Panc1 (cell line): ENCODE results near the gene TAF6. TPM values are rescaled to one million over a fixed set of nuclear protein-coding genes. Genes with fewer than 3 reads are reported as not detected.

Source experiments
- ATAC-seq: fragments of 200-7000 bp; cut with Tn5 transposase; 2 replicates; pipeline ENCODE4 v1.9.1; 2020; ENCODE audit warnings: mild to moderate bottlenecking, moderate library complexity
- BruUV-seq: library from RNA; stranded (reverse); fragments of 400-500 nt; replicated peaks from 2 replicates; lab custom pipeline; 2021; lab: Mats Ljungman, UMichigan
- CTCF ChIA-PET: fragments of 300-600 bp; sonication (Branson Sonifier 250); formaldehyde crosslinking; loops from one replicate; lab custom pipeline; 2022; ENCODE audit warnings: antibody characterized with exemption; lab: Charles Lee
- POLR2A ChIA-PET: fragments of 300-600 bp; sonication (Branson Sonifier 250); formaldehyde crosslinking; loops from one replicate; lab custom pipeline; 2022; ENCODE audit warnings: antibody characterized with exemption; lab: Charles Lee
- DNase-seq: peaks from one replicate; pipeline ENCODE4 v3.0.0-alpha.2; 2010; ENCODE audit warnings: low read depth, low spot score
- H3K27ac ChIP-seq: 2 replicates; pipeline ENCODE4 v1.5.1; 2011; ENCODE audit warnings: mild to moderate bottlenecking, low read length, inconsistent platforms
- H3K27me3 ChIP-seq: fragments of 200-500 bp; sonication (Bioruptor generic); 2 replicates; pipeline ENCODE4 v1.6.0; 2014; ENCODE audit warnings: low read length, inconsistent platforms; ENCODE audit not compliant: control insufficient read depth, insufficient read depth
- H3K36me3 ChIP-seq: fragments of 200-500 bp; sonication (Bioruptor generic); 2 replicates; pipeline ENCODE4 v1.5.1; 2014; ENCODE audit warnings: inconsistent platforms, mild to moderate bottlenecking, low read length, moderate library complexity; ENCODE audit not compliant: control insufficient read depth, insufficient read depth
- H3K4me1 ChIP-seq: 2 replicates; pipeline ENCODE4 v1.5.1; 2011; ENCODE audit warnings: inconsistent platforms, mild to moderate bottlenecking, low read length, moderate library complexity; ENCODE audit not compliant: control insufficient read depth, insufficient read depth
- H3K4me3 ChIP-seq, 2 experiments: 2 replicates each; pipeline ENCODE4 v1.5.1; 2011 to 2012; ENCODE audit warnings: low read depth in 2 of 2, low read length in 2 of 2, mild to moderate bottlenecking in 2 of 2, inconsistent platforms in 1 of 2, moderate library complexity in 1 of 2
- H3K9me3 ChIP-seq: fragments of 200-500 bp; sonication (Bioruptor generic); 2 replicates; pipeline ENCODE4 v1.5.1; 2014; ENCODE audit warnings: low read depth, mild to moderate bottlenecking, inconsistent platforms, low read length, moderate library complexity; ENCODE audit not compliant: control insufficient read depth, insufficient read depth
- POLR2AphosphoS5 ChIP-seq: IDR thresholded peaks from 2 replicates; pipeline ENCODE4 v1.6.1; 2012; ENCODE audit warnings: mild to moderate bottlenecking, low read depth, low read length, moderate library complexity
- SIN3A ChIP-seq: IDR thresholded peaks from 2 replicates; pipeline ENCODE4 v1.6.1; 2012; ENCODE audit warnings: low read depth, mild to moderate bottlenecking, low read length, moderate library complexity, borderline replicate concordance; ENCODE audit not compliant: insufficient read depth
- TCF7L2 ChIP-seq: IDR thresholded peaks from 2 replicates; pipeline ENCODE4 v1.6.1; 2011; ENCODE audit warnings: mild to moderate bottlenecking, low read depth, low read length, inconsistent platforms
- in situ Hi-C: cut with HindIII; loops from 2 replicates; pipeline ENCODE4 v1.10.0; 2016; ENCODE audit warnings: low sequenced_read_pairs, low pct_unique_long_range_greater_than_20kb
- intact Hi-C: fragments of 100-400 bp; cut with micrococcal nuclease; formaldehyde crosslinking; loops from one replicate; pipeline ENCODE4 v1.10.0; 2022; ENCODE audit not compliant: unreplicated experiment
- total RNA-seq: library from RNA; stranded (reverse); gene quantifications from one replicate; pipeline ENCODE4 v1.2.1, GENCODE V29; 2021; ENCODE audit not compliant: unreplicated experiment
- TF ChIP-seq, protein P1 (sequence below), 2 experiments: IDR thresholded peaks; 2 replicates each; pipeline ENCODE4 v1.6.1; 2011 to 2012; ENCODE audit warnings: low read depth in 2 of 2, control low read depth in 1 of 2, low read length in 1 of 2, mild to moderate bottlenecking in 1 of 2, moderate library complexity in 1 of 2; ENCODE audit not compliant: insufficient read depth in 1 of 2
- TF ChIP-seq, protein P2 (sequence below): fragments of 450-650 bp; IDR thresholded peaks from 2 replicates; pipeline ENCODE4 v1.5.1; 2017; ENCODE audit warnings: mild to moderate bottlenecking

The TAF6 gene
- total RNA-seq, 1 experiment from 2014 or later: 92.3 TPM

GRCh38 chr7:100158229-100159098 is 39.3 kb upstream of the TAF6 start, which contains the start of gene TRAPPC14:
Gene TRAPPC14 (minus strand): TSS chr7:100158723. CDS start chr7:100158499, 224 bp downstream.
- no TSS peak for BruUV-seq
- Histone ChIP-seq H3K27me3 (no peaks in the 10 kb centered on the region), H3K4me1 (peaks cover 38% of the 10 kb centered on the region), H3K4me3 (peak within 1 kb of the TSS; percentile 78 to 91), H3K27ac (peak within 1 kb of the TSS; percentile 81), H3K36me3 (peaks cover 6% of the 10 kb centered on the region), H3K9me3 (no peaks in the 10 kb centered on the region)
- in situ Hi-C loops (no loop called here), intact Hi-C loops (no loop called here)
- ATAC-seq: peak; percentile 83
- POLR2A ChIA-PET: interaction anchor here (0.7 kb wide), 1 partner anchor 81 kb away, joined by 6 read pairs; no protein-coding TSS in a partner anchor
- CTCF ChIA-PET: no interaction called here
- no peak for TF ChIP-seq TCF7L2
- peak; percentile 84; the same call in 1 of the 2 replicates for TF ChIP-seq SIN3A
- TF ChIP-seq, protein P1, sequence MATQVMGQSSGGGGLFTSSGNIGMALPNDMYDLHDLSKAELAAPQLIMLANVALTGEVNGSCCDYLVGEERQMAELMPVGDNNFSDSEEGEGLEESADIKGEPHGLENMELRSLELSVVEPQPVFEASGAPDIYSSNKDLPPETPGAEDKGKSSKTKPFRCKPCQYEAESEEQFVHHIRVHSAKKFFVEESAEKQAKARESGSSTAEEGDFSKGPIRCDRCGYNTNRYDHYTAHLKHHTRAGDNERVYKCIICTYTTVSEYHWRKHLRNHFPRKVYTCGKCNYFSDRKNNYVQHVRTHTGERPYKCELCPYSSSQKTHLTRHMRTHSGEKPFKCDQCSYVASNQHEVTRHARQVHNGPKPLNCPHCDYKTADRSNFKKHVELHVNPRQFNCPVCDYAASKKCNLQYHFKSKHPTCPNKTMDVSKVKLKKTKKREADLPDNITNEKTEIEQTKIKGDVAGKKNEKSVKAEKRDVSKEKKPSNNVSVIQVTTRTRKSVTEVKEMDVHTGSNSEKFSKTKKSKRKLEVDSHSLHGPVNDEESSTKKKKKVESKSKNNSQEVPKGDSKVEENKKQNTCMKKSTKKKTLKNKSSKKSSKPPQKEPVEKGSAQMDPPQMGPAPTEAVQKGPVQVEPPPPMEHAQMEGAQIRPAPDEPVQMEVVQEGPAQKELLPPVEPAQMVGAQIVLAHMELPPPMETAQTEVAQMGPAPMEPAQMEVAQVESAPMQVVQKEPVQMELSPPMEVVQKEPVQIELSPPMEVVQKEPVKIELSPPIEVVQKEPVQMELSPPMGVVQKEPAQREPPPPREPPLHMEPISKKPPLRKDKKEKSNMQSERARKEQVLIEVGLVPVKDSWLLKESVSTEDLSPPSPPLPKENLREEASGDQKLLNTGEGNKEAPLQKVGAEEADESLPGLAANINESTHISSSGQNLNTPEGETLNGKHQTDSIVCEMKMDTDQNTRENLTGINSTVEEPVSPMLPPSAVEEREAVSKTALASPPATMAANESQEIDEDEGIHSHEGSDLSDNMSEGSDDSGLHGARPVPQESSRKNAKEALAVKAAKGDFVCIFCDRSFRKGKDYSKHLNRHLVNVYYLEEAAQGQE (IDR thresholded peaks at IDR 0.05; ENCODE audit: insufficient read depth in 1 of 2, low read depth in 2 of 2, low read length in 1 of 2): no peak
- TF ChIP-seq, protein P2, sequence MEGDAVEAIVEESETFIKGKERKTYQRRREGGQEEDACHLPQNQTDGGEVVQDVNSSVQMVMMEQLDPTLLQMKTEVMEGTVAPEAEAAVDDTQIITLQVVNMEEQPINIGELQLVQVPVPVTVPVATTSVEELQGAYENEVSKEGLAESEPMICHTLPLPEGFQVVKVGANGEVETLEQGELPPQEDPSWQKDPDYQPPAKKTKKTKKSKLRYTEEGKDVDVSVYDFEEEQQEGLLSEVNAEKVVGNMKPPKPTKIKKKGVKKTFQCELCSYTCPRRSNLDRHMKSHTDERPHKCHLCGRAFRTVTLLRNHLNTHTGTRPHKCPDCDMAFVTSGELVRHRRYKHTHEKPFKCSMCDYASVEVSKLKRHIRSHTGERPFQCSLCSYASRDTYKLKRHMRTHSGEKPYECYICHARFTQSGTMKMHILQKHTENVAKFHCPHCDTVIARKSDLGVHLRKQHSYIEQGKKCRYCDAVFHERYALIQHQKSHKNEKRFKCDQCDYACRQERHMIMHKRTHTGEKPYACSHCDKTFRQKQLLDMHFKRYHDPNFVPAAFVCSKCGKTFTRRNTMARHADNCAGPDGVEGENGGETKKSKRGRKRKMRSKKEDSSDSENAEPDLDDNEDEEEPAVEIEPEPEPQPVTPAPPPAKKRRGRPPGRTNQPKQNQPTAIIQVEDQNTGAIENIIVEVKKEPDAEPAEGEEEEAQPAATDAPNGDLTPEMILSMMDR: no peak
- peak; percentile 93 for TF ChIP-seq POLR2AphosphoS5
- no peak for DNase-seq

DNA sequence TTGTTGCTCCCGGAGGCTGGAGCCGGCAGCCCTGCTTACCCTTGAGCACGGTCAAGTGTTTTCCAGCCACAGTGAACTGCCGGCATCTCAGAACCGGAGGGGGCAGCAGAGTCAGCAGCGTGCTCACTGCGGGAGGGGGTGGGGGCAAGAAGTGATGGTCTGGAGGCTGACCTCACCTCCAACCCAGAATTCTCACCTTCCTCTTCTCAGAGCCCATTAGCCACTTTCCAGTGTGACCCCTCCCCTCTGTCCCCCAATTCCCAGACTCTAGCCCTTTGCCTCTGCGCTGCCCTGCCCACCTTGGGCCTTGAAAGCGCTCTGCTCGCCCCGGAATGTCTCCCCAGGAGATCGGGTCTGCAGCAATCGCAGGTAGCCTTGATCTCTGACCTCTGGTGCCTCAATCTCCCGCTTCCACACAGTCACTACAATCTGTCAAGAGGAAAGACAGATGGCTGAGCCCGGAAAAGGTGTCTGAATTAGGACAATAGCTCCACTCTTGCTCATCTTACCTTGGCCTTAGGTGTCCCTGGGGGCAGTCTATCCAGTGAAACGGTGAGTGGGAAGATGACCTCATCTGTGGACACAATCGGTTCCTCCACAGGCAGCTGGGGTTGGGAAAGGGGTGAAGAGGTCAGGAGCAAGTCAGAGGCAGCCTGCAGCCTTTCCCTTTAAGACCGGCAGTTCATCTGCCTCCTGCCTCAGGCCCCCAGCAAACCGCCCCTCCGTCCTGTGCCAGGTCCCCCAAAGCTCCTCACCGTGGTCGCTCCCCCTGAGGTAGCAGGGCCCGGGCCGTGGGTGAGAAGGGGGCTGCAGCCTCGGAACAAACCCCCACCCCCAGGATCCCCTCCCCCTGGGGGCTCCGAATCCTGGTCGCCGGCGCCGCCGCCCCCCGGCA is 38.4 kb upstream of the TAF6 start:
- Histone ChIP-seq H3K27me3 (no peaks in the 10 kb centered on the region), H3K4me3 (peak overlapping the region; percentile 78 to 91), H3K4me1 (peaks cover 44% of the 10 kb centered on the region), H3K36me3 (peaks cover 6% of the 10 kb centered on the region), H3K9me3 (no peaks in the 10 kb centered on the region), H3K27ac (peak overlapping the region; percentile 81)
- ChIA-PET POLR2A (interaction anchor here (0.6 kb wide), 1 partner anchor 40 kb away, joined by 3 read pairs; no protein-coding TSS in a partner anchor), CTCF (no interaction called here)
- intact Hi-C loops (no loop called here), in situ Hi-C loops (no loop called here)
- BruUV-seq: TSS peak; percentile 79
- DNase-seq: no peak
- ATAC-seq: peak; percentile 67
- TF ChIP-seq TCF7L2: no peak
- TF ChIP-seq POLR2AphosphoS5: peak; percentile 54; the same call in 1 of the 2 replicates
